ENCODE data around the gene GHRHR. TPM values are rescaled to one million over a fixed set of nuclear protein-coding genes. Genes with fewer than 3 reads are reported as not detected.

GHRHR gene
- total RNA-seq, 1 donor, result not detected

GRCh38 chr7:30990673-30991170 is 27.0 kb downstream of the GHRHR start:
- no peak overlapping the region for H3K4me3 ChIP-seq (ENCODE audit: low read depth, low read length)
- TF ChIP-seq, protein P1, sequence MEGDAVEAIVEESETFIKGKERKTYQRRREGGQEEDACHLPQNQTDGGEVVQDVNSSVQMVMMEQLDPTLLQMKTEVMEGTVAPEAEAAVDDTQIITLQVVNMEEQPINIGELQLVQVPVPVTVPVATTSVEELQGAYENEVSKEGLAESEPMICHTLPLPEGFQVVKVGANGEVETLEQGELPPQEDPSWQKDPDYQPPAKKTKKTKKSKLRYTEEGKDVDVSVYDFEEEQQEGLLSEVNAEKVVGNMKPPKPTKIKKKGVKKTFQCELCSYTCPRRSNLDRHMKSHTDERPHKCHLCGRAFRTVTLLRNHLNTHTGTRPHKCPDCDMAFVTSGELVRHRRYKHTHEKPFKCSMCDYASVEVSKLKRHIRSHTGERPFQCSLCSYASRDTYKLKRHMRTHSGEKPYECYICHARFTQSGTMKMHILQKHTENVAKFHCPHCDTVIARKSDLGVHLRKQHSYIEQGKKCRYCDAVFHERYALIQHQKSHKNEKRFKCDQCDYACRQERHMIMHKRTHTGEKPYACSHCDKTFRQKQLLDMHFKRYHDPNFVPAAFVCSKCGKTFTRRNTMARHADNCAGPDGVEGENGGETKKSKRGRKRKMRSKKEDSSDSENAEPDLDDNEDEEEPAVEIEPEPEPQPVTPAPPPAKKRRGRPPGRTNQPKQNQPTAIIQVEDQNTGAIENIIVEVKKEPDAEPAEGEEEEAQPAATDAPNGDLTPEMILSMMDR (IDR thresholded peaks at IDR 0.05; ENCODE audit: insufficient read depth, low read depth, low read length), result no peak
- no peak for DNase-seq (ENCODE audit: low read depth)

DNA sequence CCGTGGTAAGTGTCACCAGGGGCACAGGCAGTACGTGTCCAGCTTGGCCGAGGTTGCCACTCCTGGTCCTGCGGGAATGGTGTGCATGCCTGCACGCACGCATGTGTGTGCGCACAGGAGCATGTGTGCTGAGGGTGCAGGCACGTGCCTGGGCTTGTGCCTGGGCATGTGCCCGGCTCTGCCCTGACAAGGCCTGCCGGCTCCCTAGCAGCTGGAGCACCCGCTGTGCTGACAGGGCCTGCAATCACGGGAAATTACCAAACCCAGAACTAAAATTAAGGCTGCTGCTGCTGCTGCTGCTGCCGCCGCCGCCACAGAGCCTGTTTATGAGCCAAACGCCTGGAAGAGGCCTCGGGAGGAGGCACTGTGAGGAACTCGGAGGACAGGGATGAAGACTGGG is 28.7 kb downstream of the GHRHR start:
- TF ChIP-seq, protein P1 (IDR thresholded peaks at IDR 0.05; ENCODE audit: insufficient read depth, low read depth, low read length), result no peak
- no peak overlapping the region for H3K4me3 ChIP-seq (ENCODE audit: low read depth, low read length)
- DNase-seq (ENCODE audit: low read depth), result no peak

- H3K4me3 ChIP-seq (ENCODE audit: low read depth, low read length), result no peak overlapping the region
- no peak for DNase-seq (ENCODE audit: low read depth)
- TF ChIP-seq, protein P1 (IDR thresholded peaks at IDR 0.05; ENCODE audit: insufficient read depth, low read depth, low read length), result no peak
These were observed 30.7 kb downstream of the GHRHR start for GRCh38 chr7:30994206-30995100.

- DNase-seq (ENCODE audit: low read depth), result no peak
- no peak overlapping the region for H3K4me3 ChIP-seq (ENCODE audit: low read depth, low read length)
- TF ChIP-seq, protein P1 (IDR thresholded peaks at IDR 0.05; ENCODE audit: insufficient read depth, low read depth, low read length), result no peak
These were observed 31.8 kb downstream of the GHRHR start for GRCh38 chr7:30995536-30995935.

GRCh38 chr7:30996256-30996655 is 32.5 kb downstream of the GHRHR start:
- H3K4me3 ChIP-seq (ENCODE audit: low read depth, low read length), result no peak overlapping the region
- no peak for DNase-seq (ENCODE audit: low read depth)
- TF ChIP-seq, protein P1 (IDR thresholded peaks at IDR 0.05; ENCODE audit: insufficient read depth, low read depth, low read length), result no peak

- DNase-seq (ENCODE audit: low read depth), result no peak
- H3K4me3 ChIP-seq (ENCODE audit: low read depth, low read length), result no peak overlapping the region
- TF ChIP-seq, protein P1 (IDR thresholded peaks at IDR 0.05; ENCODE audit: insufficient read depth, low read depth, low read length), result no peak
These were observed 33.1 kb downstream of the GHRHR start for GRCh38 chr7:30996883-30997282.

Data from fibroblast of villous mesenchyme (primary cell).